CD4-positive, alpha-beta T cell treated with Interleukin-2 at 100 ng/mL for 4 hours (primary cell): ENCODE measurements around the gene STAM2.

Experiments used
- DNase-seq: peaks from one replicate; pipeline ENCODE4 v3.0.0-alpha.2; 2020; ENCODE audit warnings: low spot score

The STAM2 gene

GRCh38 chr2:152071518-152071917, 104.0 kb downstream of the STAM2 start:
- no peak for DNase-seq

GRCh38 chr2:152071092-152071491, 104.5 kb downstream of the STAM2 start:
- DNase-seq = no peak

- DNase-seq = no peak
Measured at GRCh38 chr2:152068226-152068625, 107.3 kb downstream of the STAM2 start.

- no peak for DNase-seq
Measured at GRCh38 chr2:152067823-152068222, 107.7 kb downstream of the STAM2 start.
